ENCODE data around the gene FAM229A. TPM values are rescaled to one million over a fixed set of nuclear protein-coding genes. Genes with fewer than 3 reads are reported as not detected.

Gene FAM229A
- total and polyA plus RNA-seq, 9 of the 15 experiments (the other 6 are each of a cell fraction or from before 2014, with no cell fraction given): 0.04 to 21.6 (median 7.4) TPM

- peak; percentile 85 for TF ChIP-seq VEZF1 (CRISPR knock-in tag; IDR thresholded peaks at IDR 0.05)
- peak; percentile 82 to 94 (median 91) for TF ChIP-seq YY1 (IDR thresholded peaks at IDR 0.05; ENCODE audit: borderline replicate concordance in 1 of 3, control insufficient read depth in 1 of 3, extremely low read depth in 1 of 3, insufficient read depth in 3 of 3, insufficient read length in 1 of 3, insufficient replicate concordance in 2 of 3, low read depth in 1 of 3, low read length in 2 of 3)
- peak; percentile 56 for TF ChIP-seq MEF2A (IDR thresholded peaks at IDR 0.05; ENCODE audit: control insufficient read depth, low read depth, low read length)
- peak; percentile 48 for TF ChIP-seq BCOR (IDR thresholded peaks at IDR 0.05)
- peak; percentile 41 for TF ChIP-seq CEBPG (CRISPR knock-in tag; IDR thresholded peaks at IDR 0.05)
- no peak; a peak in 1 of 4 replicates for TF ChIP-seq CEBPG (tag; conservative IDR thresholded peaks at IDR 0.05 in 1 of 2, IDR thresholded peaks at IDR 0.05 in 1 of 2)
- TF ChIP-seq MTA2 (IDR thresholded peaks at IDR 0.05; ENCODE audit: low read depth): peak; percentile 80
- no peak for TF ChIP-seq TCF15 (CRISPR knock-in tag; IDR thresholded peaks at IDR 0.05)
- no peak for TF ChIP-seq SRSF3 (IDR thresholded peaks at IDR 0.05; ENCODE audit: insufficient read depth, low read length)
- peak; percentile 91 for TF ChIP-seq CREM (IDR thresholded peaks at IDR 0.05; ENCODE audit: low read depth)
- TF ChIP-seq AFF4 (CRISPR knock-in tag; IDR thresholded peaks at IDR 0.05): peak; percentile 76
- TF ChIP-seq NCOA1 (IDR thresholded peaks at IDR 0.05; ENCODE audit: low read depth): peak; percentile 4; the same call in 1 of the 2 replicates
- TF ChIP-seq TBL1XR1 (IDR thresholded peaks at IDR 0.05; ENCODE audit: low read length in 2 of 2): peak; percentile 74 to 90; a peak in 3 of 4 replicates
- no peak; the same call in 1 of the 2 replicates for TF ChIP-seq RAD51 (IDR thresholded peaks at IDR 0.05; ENCODE audit: borderline replicate concordance, low read depth)
- TF ChIP-seq ZKSCAN1 (IDR thresholded peaks at IDR 0.05; ENCODE audit: low read depth, low read length): peak; percentile 70
- TF ChIP-seq KAT8 (IDR thresholded peaks at IDR 0.05; ENCODE audit: low read depth): no peak
- no peak for TF ChIP-seq ARID2 (IDR thresholded peaks at IDR 0.05)
- TF ChIP-seq ZNF274 (IDR thresholded peaks at IDR 0.05; ENCODE audit: borderline replicate concordance, low read depth, low read length): no peak
- TF ChIP-seq NFATC3 (IDR thresholded peaks at IDR 0.05): no peak
- TF ChIP-seq NEUROD1 (IDR thresholded peaks at IDR 0.05; ENCODE audit: borderline replicate concordance, low read depth, low read length, partially characterized antibody): peak; percentile 90
- no peak for TF ChIP-seq KLF1 (tag; IDR thresholded peaks at IDR 0.05)
- no peak for TF ChIP-seq CCAR2 (IDR thresholded peaks at IDR 0.05; ENCODE audit: low read depth, low read length)
- no peak; the same call in 1 of the 2 replicates for TF ChIP-seq MIER1 (IDR thresholded peaks at IDR 0.05; ENCODE audit: low read depth)
- peak; percentile 42; the same call in 1 of the 2 replicates for TF ChIP-seq ZNF384 (IDR thresholded peaks at IDR 0.05; ENCODE audit: low read depth, low read length)
Measured at GRCh38 chr1:32394141-32394889, 32.0 kb upstream of the FAM229A start, which contains the start of gene BSDC1 (continued).

All from K562 (cell line).